Thoracic aorta (tissue), 2 donors: ENCODE measurements around the gene DPP7. TPM values are rescaled to one million over a fixed set of nuclear protein-coding genes. Genes with fewer than 3 reads are reported as not detected.

Experiments used
- ATAC-seq: fragments of 150-250 bp; one replicate; pipeline ENCODE4 v1.8.0; 2017; ENCODE audit warnings: low read depth; ENCODE audit not compliant: insufficient number of reproducible peaks, low FRiP score
- DNase-seq: peaks from one replicate; pipeline ENCODE4 v3.0.0-alpha.2; 2020; ENCODE audit warnings: low spot score
- H3K27ac ChIP-seq, 2 donors: fragments of 200-600 bp; sonication (generic); 1 replicate in 1 of 2; 2 replicates in 1 of 2; pipeline ENCODE4 v1.5.1; 2016; ENCODE audit warnings: mild to moderate bottlenecking in 2 of 2, moderate library complexity in 2 of 2
- H3K27me3 ChIP-seq: fragments of 200-600 bp; sonication (generic); replicated peaks from 2 replicates; pipeline ENCODE4 v1.6.0; 2016; ENCODE audit warnings: mild to moderate bottlenecking; ENCODE audit not compliant: insufficient read depth
- H3K36me3 ChIP-seq: fragments of 200-600 bp; sonication (generic); one replicate; pipeline ENCODE4 v1.5.1; 2016
- H3K4me1 ChIP-seq, 2 donors: fragments of 200-600 bp; sonication (generic); 1 replicate in 1 of 2; 2 replicates in 1 of 2; pipeline versions ENCODE4 v1.5.1 to v1.6.0; 2016; ENCODE audit warnings: low read depth in 2 of 2, mild to moderate bottlenecking in 1 of 2; ENCODE audit not compliant: control insufficient read depth in 1 of 2
- H3K4me3 ChIP-seq: fragments of 200-600 bp; sonication (generic); 2 replicates; pipeline ENCODE4 v1.5.1; 2016; ENCODE audit warnings: mild to moderate bottlenecking
- H3K9me3 ChIP-seq: fragments of 200-600 bp; sonication (generic); 2 replicates; pipeline ENCODE4 v1.5.1; 2016
- CTCF ChIP-seq: fragments of 200-600 bp; sonication (generic); IDR thresholded peaks from one replicate; pipeline ENCODE4 v1.5.1; 2019; ENCODE audit warnings: antibody characterized with exemption
- total RNA-seq, 2 donors: library from RNA; depleted of rRNA; stranded (reverse); fragments of >200 nt; gene quantifications; one replicate each; pipeline versions ENCODE4 v1.1.0 to v1.2.3, GENCODE V29; 2016

The DPP7 gene
- total RNA-seq, 2 donors from 2014 or later, result 100 to 148 TPM

- H3K27me3 ChIP-seq, result no peaks in the 10 kb centered on the region
- no peak for TF ChIP-seq CTCF
- H3K4me3 ChIP-seq, result no peak overlapping the region
- no peaks in the 10 kb centered on the region for H3K36me3 ChIP-seq
- H3K4me1 ChIP-seq, result no peaks in the 10 kb centered on the region
- DNase-seq (no peak), ATAC-seq (no peak)
- H3K27ac ChIP-seq, result no peak overlapping the region
- H3K9me3 ChIP-seq, result no peaks in the 10 kb centered on the region
These were observed 33.2 kb upstream of the DPP7 start for GRCh38 chr9:137147793-137148160.

DNA sequence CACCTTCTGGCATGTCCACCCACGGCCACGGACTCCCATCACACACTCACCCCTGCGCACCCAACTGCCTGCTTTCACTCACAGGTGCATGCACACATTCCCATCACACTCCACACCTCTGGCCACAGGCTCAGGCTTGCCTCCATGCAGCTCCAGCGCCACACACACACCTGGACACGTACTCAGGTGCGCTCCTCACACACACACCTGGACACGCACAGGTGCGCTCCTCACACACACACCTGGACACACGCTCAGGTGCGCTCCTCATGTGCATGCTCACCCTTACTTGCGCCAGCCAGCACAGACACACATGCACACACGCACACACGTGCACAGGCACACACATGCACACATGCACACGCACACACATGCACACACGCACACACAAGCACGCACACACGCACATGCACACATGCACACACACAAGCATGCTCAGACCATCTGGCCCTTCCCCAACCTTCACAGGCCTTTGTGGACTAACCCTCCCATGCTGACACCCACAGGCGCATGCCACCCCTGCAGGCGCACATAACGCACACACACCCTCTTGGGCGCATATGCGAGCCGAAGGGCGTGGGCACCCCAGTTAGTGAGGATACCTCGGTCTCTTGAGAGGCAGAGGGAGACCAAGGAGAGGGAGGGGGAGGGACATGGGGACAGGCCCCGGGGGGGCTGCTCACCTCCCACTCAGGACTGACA is 32.7 kb upstream of the DPP7 start:
- no peak overlapping the region for H3K27ac ChIP-seq
- no peak for TF ChIP-seq CTCF

DNA sequence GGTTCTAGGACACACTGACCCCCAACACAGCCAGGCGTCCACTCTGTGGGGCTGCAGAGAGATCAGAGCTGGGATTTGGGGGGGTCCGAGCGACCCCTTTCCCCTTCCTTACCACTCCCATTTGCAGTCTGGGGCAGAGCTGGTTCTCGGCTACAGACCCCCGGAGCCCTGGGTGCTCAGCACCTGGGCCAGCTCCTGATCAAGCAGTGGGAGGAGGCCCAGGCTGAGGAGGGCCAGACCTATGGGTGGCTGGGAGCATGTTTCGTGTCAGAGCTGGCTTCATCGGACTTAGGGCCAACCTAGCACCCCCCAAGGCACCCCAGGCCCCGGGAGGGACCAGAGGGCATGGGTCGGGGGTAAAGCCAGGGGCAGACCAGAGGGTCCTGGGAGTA is 32.0 kb upstream of the DPP7 start:
- Histone ChIP-seq H3K4me3 (no peak overlapping the region), H3K27me3 (no peaks in the 10 kb centered on the region), H3K4me1 (no peaks in the 10 kb centered on the region), H3K9me3 (no peaks in the 10 kb centered on the region), H3K36me3 (no peaks in the 10 kb centered on the region), H3K27ac (no peak overlapping the region)
- no peak for TF ChIP-seq CTCF
- DNase-seq (no peak), ATAC-seq (no peak)

More for the DNA sequence above, 32.7 kb upstream of the DPP7 start:
- Histone ChIP-seq H3K36me3 (no peaks in the 10 kb centered on the region), H3K4me1 (no peaks in the 10 kb centered on the region), H3K9me3 (no peaks in the 10 kb centered on the region), H3K27me3 (no peaks in the 10 kb centered on the region), H3K4me3 (no peak overlapping the region)
- DNase-seq (no peak), ATAC-seq (no peak)

DNA sequence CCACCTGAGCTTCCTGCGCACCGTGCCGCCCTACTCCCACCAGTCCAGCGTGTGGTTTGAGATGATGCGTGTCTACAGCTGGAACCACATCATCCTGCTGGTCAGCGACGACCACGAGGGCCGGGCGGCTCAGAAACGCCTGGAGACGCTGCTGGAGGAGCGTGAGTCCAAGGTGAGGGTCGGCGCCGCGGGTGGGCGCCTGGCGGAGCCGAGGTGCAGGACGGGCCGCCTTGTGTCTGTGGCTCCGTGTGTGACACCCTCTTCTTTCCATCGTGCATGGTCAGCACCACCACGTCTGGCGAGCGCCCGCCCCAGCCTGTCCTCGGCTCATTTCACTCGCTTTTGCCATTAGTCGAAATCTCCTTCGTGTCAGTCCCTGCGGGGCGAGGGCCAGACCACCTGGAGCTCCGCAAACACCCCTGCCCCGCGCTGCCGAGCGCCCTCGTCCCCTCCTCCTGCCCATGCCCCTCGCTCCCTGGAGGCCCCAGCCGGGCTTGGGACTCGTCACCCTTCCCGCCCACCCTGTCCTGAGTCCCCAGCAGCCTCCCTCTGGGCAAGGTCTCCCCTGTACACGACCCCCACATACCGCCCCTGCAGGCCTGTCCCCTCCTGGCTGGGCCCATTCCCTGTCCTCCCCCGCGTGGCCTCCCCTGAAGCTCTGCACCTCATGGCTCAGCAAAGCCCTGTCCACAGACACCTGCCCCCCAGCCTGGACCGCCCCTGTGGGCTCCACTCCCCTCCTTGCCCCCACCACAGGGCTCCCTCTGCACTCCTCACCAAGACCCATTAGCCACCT is 31.4 kb upstream of the DPP7 start:
- no peak for TF ChIP-seq CTCF
- no peak for ATAC-seq
- DNase-seq, result no peak
- Histone ChIP-seq H3K4me1 (no peaks in the 10 kb centered on the region), H3K27ac (no peak overlapping the region), H3K9me3 (no peaks in the 10 kb centered on the region), H3K4me3 (no peak overlapping the region), H3K27me3 (peaks cover under 1% of the 10 kb centered on the region), H3K36me3 (no peaks in the 10 kb centered on the region)

DNA sequence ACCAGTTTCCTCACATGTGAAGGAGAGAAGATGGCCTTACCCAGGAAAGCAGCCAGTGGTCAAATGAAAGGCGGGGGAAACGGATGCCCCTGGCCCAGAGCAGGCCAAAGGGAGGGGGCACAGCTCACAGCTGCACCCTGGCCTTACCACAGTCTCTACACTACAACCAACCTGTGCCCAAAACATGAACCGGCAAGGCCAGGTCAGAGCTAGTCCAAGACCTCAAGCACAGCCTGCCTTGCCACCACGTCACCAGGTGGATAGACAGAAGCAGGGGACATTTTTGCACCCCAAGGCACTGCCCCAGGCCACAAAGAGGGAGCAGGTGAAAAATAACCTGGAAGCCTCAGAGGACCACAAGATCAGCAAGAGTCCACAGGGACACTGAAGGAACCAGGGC is 28.9 kb upstream of the DPP7 start:
- Histone ChIP-seq H3K4me1 (peaks cover 0 to 3% of the 10 kb centered on the region in 2 donors), H3K27me3 (peaks cover 10% of the 10 kb centered on the region), H3K36me3 (no peaks in the 10 kb centered on the region), H3K9me3 (no peaks in the 10 kb centered on the region), H3K4me3 (no peak overlapping the region), H3K27ac (no peak overlapping the region)
- no peak for DNase-seq
- no peak for TF ChIP-seq CTCF
- no peak for ATAC-seq
